ENCODE measurements around the gene UBE2J2. TPM values are rescaled to one million over a fixed set of nuclear protein-coding genes. Genes with fewer than 3 reads are reported as not detected.
A peak's percentile ranks its signal among the peaks of the same experiment; 100 is the strongest.

Gene UBE2J2
- total and polyA plus RNA-seq, 5 donors from 2014 or later, result 56.4 to 97.5 (median 77.2) TPM

DNA sequence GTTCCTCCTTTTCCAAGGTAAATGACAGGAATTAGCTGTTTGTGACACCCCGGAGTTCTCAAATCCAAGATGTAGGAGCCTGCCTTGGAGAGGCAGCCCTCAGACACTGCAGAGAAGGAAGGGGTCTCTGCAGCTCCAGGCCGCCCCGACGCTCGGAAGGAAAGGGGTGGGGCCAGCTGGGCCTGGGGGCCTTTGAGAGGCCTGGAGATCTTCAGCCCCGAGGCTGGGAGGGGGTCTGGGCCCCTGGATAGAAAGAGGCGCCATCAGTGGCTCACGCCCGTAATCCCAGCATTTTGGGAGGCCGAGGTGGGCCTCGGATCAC, 66.1 kb downstream of the UBE2J2 start:
- Mint-ChIP-seq H3K4me1 (peaks cover 0 to 31% (median 12%) of the 10 kb centered on the region in 4 donors), H3K4me3 (peak overlapping the region in 3 of 4 donors; percentile 85 to 95 (median 89)), H3K36me3 (no peaks in the 10 kb centered on the region), H3K9me3 (no peaks in the 10 kb centered on the region), H3K27me3 (peaks cover 7% of the 10 kb centered on the region), H3K27ac (peak overlapping the region in 1 of 3 donors; percentile 90)
- Histone ChIP-seq H3K9me3 (ENCODE audit: control insufficient read depth in 2 of 2, low read length in 2 of 2) (no peaks in the 10 kb centered on the region), H3K36me3 (ENCODE audit: control insufficient read depth, insufficient read depth, low read length) (no peaks in the 10 kb centered on the region), H3K4me3 (ENCODE audit: low read depth, low read length) (no peak overlapping the region), H3K27ac (ENCODE audit: insufficient read depth, low read length, poor library complexity, severe bottlenecking) (peak overlapping the region; percentile 88), H3K4me1 (ENCODE audit: control insufficient read depth, insufficient read depth, low read length, poor library complexity, severe bottlenecking) (peaks cover 62% of the 10 kb centered on the region), H3K27me3 (ENCODE audit: control insufficient read depth, insufficient read depth, low read length) (no peaks in the 10 kb centered on the region)
- ATAC-seq (ENCODE audit: low read depth in 2 of 2) (no peak), DNase-seq (peak in 1 of 3 donors; percentile 1)

DNA sequence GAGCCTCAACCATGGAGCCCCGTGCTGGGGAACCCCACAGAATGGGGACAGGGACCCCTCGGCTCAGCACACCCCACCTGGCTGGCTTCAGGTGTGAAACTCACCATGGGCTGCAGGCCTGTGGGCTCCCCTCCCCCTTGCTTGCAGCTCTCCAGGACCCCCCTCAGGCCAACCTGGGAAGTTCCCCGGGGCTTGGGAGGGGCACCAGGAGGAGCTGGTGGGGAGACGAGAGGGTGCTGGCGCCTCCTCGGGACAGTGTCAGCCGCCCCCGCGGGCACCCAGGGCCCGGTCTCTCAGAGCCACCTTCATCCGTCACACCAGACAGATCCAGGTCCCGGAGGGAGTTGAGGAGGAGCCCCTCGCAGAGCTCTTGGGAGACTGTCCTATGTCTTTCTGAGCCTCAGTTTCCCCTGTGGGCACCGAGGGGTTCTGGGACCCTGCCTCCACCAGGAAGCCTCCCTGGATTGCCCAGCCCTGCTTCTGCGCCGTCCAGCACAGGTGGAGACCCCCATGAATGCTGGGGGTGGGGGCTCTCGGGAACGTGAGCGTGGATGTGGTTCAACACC, 66.6 kb downstream of the UBE2J2 start:
- Histone ChIP-seq H3K4me3 (ENCODE audit: low read depth, low read length) (no peak overlapping the region), H3K36me3 (ENCODE audit: control insufficient read depth, insufficient read depth, low read length) (no peaks in the 10 kb centered on the region), H3K4me1 (ENCODE audit: control insufficient read depth, insufficient read depth, low read length, poor library complexity, severe bottlenecking) (peaks cover 58% of the 10 kb centered on the region), H3K27ac (ENCODE audit: insufficient read depth, low read length, poor library complexity, severe bottlenecking) (peak overlapping the region; percentile 88), H3K27me3 (ENCODE audit: control insufficient read depth, insufficient read depth, low read length) (no peaks in the 10 kb centered on the region), H3K9me3 (ENCODE audit: control insufficient read depth in 2 of 2, low read length in 2 of 2) (no peaks in the 10 kb centered on the region)
- Mint-ChIP-seq H3K4me1 (peaks cover 0 to 31% (median 12%) of the 10 kb centered on the region in 4 donors), H3K27me3 (peaks cover 7% of the 10 kb centered on the region), H3K9me3 (no peaks in the 10 kb centered on the region), H3K27ac (peak overlapping the region in 1 of 3 donors; percentile 74), H3K4me3 (peak overlapping the region in 3 of 4 donors; percentile 70 to 91 (median 80)), H3K36me3 (no peaks in the 10 kb centered on the region)
- no peak for ATAC-seq (ENCODE audit: low read depth in 2 of 2)
- peak in 1 of 3 donors; percentile 9 for DNase-seq

- H3K27ac Mint-ChIP-seq, result peak within 1 kb of the TSS in 2 of 3 donors; percentile 74 to 75
- H3K9me3 Mint-ChIP-seq, result no peaks in the 10 kb centered on the region
- peaks cover 7% of the 10 kb centered on the region for H3K27me3 Mint-ChIP-seq
- Histone ChIP-seq H3K27ac (ENCODE audit: insufficient read depth, low read length, poor library complexity, severe bottlenecking) (peak within 1 kb of the TSS; percentile 88), H3K4me3 (ENCODE audit: low read depth, low read length) (no peak within 1 kb of the TSS), H3K4me1 (ENCODE audit: control insufficient read depth, insufficient read depth, low read length, poor library complexity, severe bottlenecking) (peaks cover 54% of the 10 kb centered on the region), H3K36me3 (ENCODE audit: control insufficient read depth, insufficient read depth, low read length) (no peaks in the 10 kb centered on the region), H3K9me3 (ENCODE audit: control insufficient read depth in 2 of 2, low read length in 2 of 2) (no peaks in the 10 kb centered on the region), H3K27me3 (ENCODE audit: control insufficient read depth, insufficient read depth, low read length) (no peaks in the 10 kb centered on the region)
- DNase-seq, result peak in 2 of 3 donors; percentile 45 to 60
- no peaks in the 10 kb centered on the region for H3K36me3 Mint-ChIP-seq
- no peak for ATAC-seq (ENCODE audit: low read depth in 2 of 2)
- H3K4me3 Mint-ChIP-seq, result peak within 1 kb of the TSS; percentile 70 to 91 (median 78)
- H3K4me1 Mint-ChIP-seq, result peaks cover 0 to 31% (median 12%) of the 10 kb centered on the region in 4 donors
Observed at GRCh38 chr1:1206376-1206965, 67.2 kb downstream of the UBE2J2 start, which contains the start of gene TNFRSF18. Gene TNFRSF18, minus strand, starts transcription at chr1:1206592. Its CDS starts 21 bp downstream, at chr1:1206571.

DNA sequence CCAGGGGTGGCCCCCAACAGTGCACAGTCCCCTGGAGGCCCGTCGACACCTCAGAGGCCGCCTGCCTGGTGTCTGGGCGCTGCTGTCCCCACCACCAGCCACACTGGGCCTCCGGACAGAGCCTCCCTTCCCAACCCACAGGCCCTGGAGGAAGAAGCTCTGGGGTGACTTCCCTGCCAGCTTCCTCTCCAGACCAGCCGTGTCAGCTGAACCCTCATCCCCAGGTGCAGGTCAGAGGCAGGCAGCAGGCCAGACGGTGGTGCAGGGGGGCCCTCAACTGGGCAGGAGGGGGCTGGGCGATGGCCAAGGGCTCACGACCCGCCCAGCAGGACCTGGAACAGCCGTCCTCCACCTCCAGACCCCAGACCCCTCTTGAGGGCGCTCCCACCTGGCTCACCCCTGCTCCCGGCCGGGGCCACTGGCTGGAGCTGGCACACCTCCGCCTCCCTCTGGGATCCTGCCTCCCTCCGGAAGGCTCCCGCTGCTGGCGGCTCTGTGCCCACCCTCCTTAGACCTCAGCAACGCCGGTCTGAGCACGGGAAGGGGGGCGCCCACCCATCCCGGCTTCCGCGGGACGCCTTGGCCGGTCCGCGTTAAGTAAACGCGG, 67.8 kb downstream of the UBE2J2 start:
- peak overlapping the region; percentile 70 to 91 (median 78) for H3K4me3 Mint-ChIP-seq

DNA sequence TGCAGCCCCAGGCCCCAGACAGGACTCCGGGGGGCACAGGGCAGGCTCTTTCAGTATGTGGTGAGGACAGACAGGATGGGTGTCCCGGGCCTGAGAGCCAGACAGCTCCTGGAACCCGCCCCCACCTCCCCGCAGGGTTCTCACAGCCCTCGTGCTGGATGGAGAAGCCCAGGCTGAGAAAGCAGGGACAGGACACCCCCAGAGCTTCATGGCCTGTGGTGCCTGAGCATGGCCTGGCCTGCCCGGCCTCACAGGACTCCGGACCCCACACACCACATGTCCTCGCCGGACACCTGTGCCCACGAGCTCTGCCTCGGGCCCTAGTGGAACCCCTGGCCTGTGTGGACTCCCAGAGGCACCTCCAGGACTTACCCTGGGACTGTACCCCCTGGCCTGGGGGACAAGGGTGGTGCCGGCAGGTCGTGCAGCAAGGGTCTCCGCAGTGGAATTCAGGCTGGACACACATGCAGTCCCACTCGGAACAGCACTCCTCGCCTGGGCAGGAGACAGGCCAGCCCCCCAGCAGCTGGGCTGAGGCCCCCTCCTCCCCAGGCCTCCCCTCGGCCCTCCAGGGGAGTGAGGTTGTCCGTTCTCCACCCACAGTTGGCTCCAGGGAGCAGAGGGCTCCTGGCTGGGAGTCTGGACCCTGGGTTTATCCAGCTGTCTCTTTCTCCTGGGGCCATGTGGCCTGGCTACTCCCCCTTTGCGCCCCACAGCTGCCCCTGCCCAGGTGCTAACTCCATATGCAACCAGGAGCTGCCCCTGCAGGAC, 68.5 kb downstream of the UBE2J2 start:
- Mint-ChIP-seq H3K9me3 (no peaks in the 10 kb centered on the region), H3K4me3 (peak overlapping the region; percentile 63 to 78 (median 73)), H3K27ac (no peak overlapping the region), H3K36me3 (no peaks in the 10 kb centered on the region), H3K4me1 (peaks cover 0 to 28% (median 13%) of the 10 kb centered on the region in 4 donors), H3K27me3 (peaks cover 7% of the 10 kb centered on the region)
- Histone ChIP-seq H3K36me3 (ENCODE audit: control insufficient read depth, insufficient read depth, low read length) (no peaks in the 10 kb centered on the region), H3K4me3 (ENCODE audit: low read depth, low read length) (no peak overlapping the region), H3K27ac (ENCODE audit: insufficient read depth, low read length, poor library complexity, severe bottlenecking) (peak overlapping the region; percentile 88), H3K9me3 (ENCODE audit: control insufficient read depth in 2 of 2, low read length in 2 of 2) (no peaks in the 10 kb centered on the region), H3K4me1 (ENCODE audit: control insufficient read depth, insufficient read depth, low read length, poor library complexity, severe bottlenecking) (peaks cover 59% of the 10 kb centered on the region), H3K27me3 (ENCODE audit: control insufficient read depth, insufficient read depth, low read length) (no peaks in the 10 kb centered on the region)
- ATAC-seq (ENCODE audit: low read depth in 2 of 2), result no peak
- DNase-seq, result peak in 1 of 3 donors; percentile 1

More for the DNA sequence above, 67.8 kb downstream of the UBE2J2 start:
- Mint-ChIP-seq H3K27me3 (peaks cover 7% of the 10 kb centered on the region), H3K36me3 (no peaks in the 10 kb centered on the region), H3K4me1 (peaks cover 0 to 28% (median 12%) of the 10 kb centered on the region in 4 donors), H3K9me3 (no peaks in the 10 kb centered on the region), H3K27ac (no peak overlapping the region)
- no peaks in the 10 kb centered on the region for H3K27me3 ChIP-seq (ENCODE audit: control insufficient read depth, insufficient read depth, low read length)
- peak overlapping the region; percentile 88 for H3K27ac ChIP-seq (ENCODE audit: insufficient read depth, low read length, poor library complexity, severe bottlenecking)
- ATAC-seq (ENCODE audit: low read depth in 2 of 2) (no peak), DNase-seq (peak in 1 of 3 donors; percentile 1)
- H3K36me3 ChIP-seq (ENCODE audit: control insufficient read depth, insufficient read depth, low read length), result no peaks in the 10 kb centered on the region
- H3K4me3 ChIP-seq (ENCODE audit: low read depth, low read length), result no peak overlapping the region
- H3K9me3 ChIP-seq (ENCODE audit: control insufficient read depth in 2 of 2, low read length in 2 of 2), result no peaks in the 10 kb centered on the region
- peaks cover 54% of the 10 kb centered on the region for H3K4me1 ChIP-seq (ENCODE audit: control insufficient read depth, insufficient read depth, low read length, poor library complexity, severe bottlenecking)

DNA sequence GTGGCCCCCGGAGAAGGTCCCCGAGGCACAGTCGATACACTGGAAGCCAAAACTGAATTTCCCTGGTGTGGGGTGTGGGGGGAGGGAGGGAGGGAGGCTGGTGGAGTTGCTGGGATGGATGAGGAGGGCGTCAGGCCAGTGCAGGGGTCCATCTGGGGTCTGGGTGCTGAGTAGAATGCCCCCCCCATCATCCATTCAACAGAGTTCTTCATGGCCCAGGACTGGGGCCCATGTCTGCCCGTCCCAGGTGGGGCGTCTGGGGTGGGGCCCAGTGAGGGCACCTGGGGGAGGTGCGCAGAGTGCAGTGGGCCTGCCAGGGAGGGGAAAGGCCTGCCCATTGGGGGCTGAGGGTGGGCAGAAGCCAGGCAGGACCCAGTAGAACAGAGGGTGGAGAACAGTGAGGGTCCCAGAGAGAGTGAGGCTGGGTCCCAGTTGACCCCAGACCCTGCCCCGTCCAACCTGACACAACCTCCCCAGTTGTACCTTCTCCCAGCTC, 69.2 kb downstream of the UBE2J2 start:
- ATAC-seq (ENCODE audit: low read depth in 2 of 2) (no peak), DNase-seq (peak in 1 of 3 donors; percentile 1)
- peak overlapping the region; percentile 88 for H3K27ac ChIP-seq (ENCODE audit: insufficient read depth, low read length, poor library complexity, severe bottlenecking)
- peak overlapping the region in 1 of 3 donors; percentile 43 for H3K27ac Mint-ChIP-seq
- no peaks in the 10 kb centered on the region for H3K9me3 ChIP-seq (ENCODE audit: control insufficient read depth in 2 of 2, low read length in 2 of 2)
- H3K36me3 Mint-ChIP-seq, result no peaks in the 10 kb centered on the region
- H3K4me3 ChIP-seq (ENCODE audit: low read depth, low read length), result no peak overlapping the region
- peaks cover 58% of the 10 kb centered on the region for H3K4me1 ChIP-seq (ENCODE audit: control insufficient read depth, insufficient read depth, low read length, poor library complexity, severe bottlenecking)
- peaks cover 7% of the 10 kb centered on the region for H3K27me3 Mint-ChIP-seq
- peak overlapping the region in 3 of 4 donors; percentile 31 to 81 (median 63) for H3K4me3 Mint-ChIP-seq
- no peaks in the 10 kb centered on the region for H3K9me3 Mint-ChIP-seq
- peaks cover 0 to 29% (median 11%) of the 10 kb centered on the region in 4 donors for H3K4me1 Mint-ChIP-seq
- no peaks in the 10 kb centered on the region for H3K27me3 ChIP-seq (ENCODE audit: control insufficient read depth, insufficient read depth, low read length)
- H3K36me3 ChIP-seq (ENCODE audit: control insufficient read depth, insufficient read depth, low read length), result no peaks in the 10 kb centered on the region

Data from CD4-positive, CD25-positive, alpha-beta regulatory T cell (primary cell).